ENCODE results near the gene CMIP. TPM values are rescaled to one million over a fixed set of nuclear protein-coding genes. Genes with fewer than 3 reads are reported as not detected.

Gene CMIP
- total and polyA plus RNA-seq, 7 donors, result 1.4 to 8.9 (median 4.1) TPM

- Histone ChIP-seq H3K27ac (no peak overlapping the region), H3K27me3 (ENCODE audit: insufficient read depth in 3 of 3, low read length in 2 of 3) (no peaks in the 10 kb centered on the region), H3K36me3 (ENCODE audit: insufficient read depth in 1 of 2, low read depth in 1 of 2) (no peaks in the 10 kb centered on the region), H3K9me3 (no peaks in the 10 kb centered on the region), H3K4me1 (no peaks in the 10 kb centered on the region), H3K4me3 (no peak overlapping the region)
- TF ChIP-seq CTCF (IDR thresholded peaks at IDR 0.05), result no peak
- ATAC-seq, result no peak
- 91 to 95% (median 94%) methylated on average over 19 of the region's 19 CpGs for WGBS, 3 donors
- DNase-seq, result no peak
- intact Hi-C loops (cut with DNase I), result no loop called here
Measured at GRCh38 chr16:81539759-81540472, 95.3 kb downstream of the CMIP start.

- Histone ChIP-seq H3K27me3 (ENCODE audit: insufficient read depth in 3 of 3, low read length in 2 of 3) (peaks cover 0 to 3% (median 0%) of the 10 kb centered on the region in 3 donors), H3K4me3 (no peak overlapping the region), H3K9me3 (no peaks in the 10 kb centered on the region), H3K27ac (no peak overlapping the region), H3K36me3 (ENCODE audit: insufficient read depth in 1 of 2, low read depth in 1 of 2) (no peaks in the 10 kb centered on the region), H3K4me1 (no peaks in the 10 kb centered on the region)
- 79 to 87% (median 81%) methylated on average over 8 of the region's 8 CpGs for WGBS, 3 donors
- ATAC-seq, result no peak
- DNase-seq, result no peak
- intact Hi-C loops (cut with DNase I), result no loop called here
- no peak for TF ChIP-seq CTCF (IDR thresholded peaks at IDR 0.05)
Measured at GRCh38 chr16:81541314-81541713, 96.7 kb downstream of the CMIP start.

GRCh38 chr16:81542609-81543570 lies 98.3 kb downstream of the CMIP start:
- H3K27me3 ChIP-seq (ENCODE audit: insufficient read depth in 3 of 3, low read length in 2 of 3), result peaks cover 0 to 3% (median 0%) of the 10 kb centered on the region in 3 donors
- TF ChIP-seq CTCF (IDR thresholded peaks at IDR 0.05), result no peak
- intact Hi-C loops (cut with DNase I), result no loop called here
- DNase-seq (no peak), ATAC-seq (no peak)
- no peaks in the 10 kb centered on the region for H3K36me3 ChIP-seq (ENCODE audit: insufficient read depth in 1 of 2, low read depth in 1 of 2)
- no peak overlapping the region for H3K4me3 ChIP-seq
- 82 to 88% (median 82%) methylated on average over 22 of the region's 22 CpGs for WGBS, 3 donors
- H3K4me1 ChIP-seq, result no peaks in the 10 kb centered on the region
- H3K9me3 ChIP-seq, result no peaks in the 10 kb centered on the region
- no peak overlapping the region for H3K27ac ChIP-seq

- WGBS, 3 donors, result 80 to 88% (median 84%) methylated on average over 3 of the region's 3 CpGs
Measured at GRCh38 chr16:81543571-81543970, 99.0 kb downstream of the CMIP start.

More at GRCh38 chr16:81543571-81543970, 99.0 kb downstream of the CMIP start:
- Histone ChIP-seq H3K9me3 (no peaks in the 10 kb centered on the region), H3K4me1 (no peaks in the 10 kb centered on the region), H3K4me3 (no peak overlapping the region), H3K36me3 (ENCODE audit: insufficient read depth in 1 of 2, low read depth in 1 of 2) (no peaks in the 10 kb centered on the region), H3K27me3 (ENCODE audit: insufficient read depth in 3 of 3, low read length in 2 of 3) (peaks cover 0 to 3% (median 0%) of the 10 kb centered on the region in 3 donors), H3K27ac (no peak overlapping the region)
- intact Hi-C loops (cut with DNase I), result no loop called here
- no peak for DNase-seq
- no peak for TF ChIP-seq CTCF (IDR thresholded peaks at IDR 0.05)
- ATAC-seq, result no peak
